ENCODE data around the gene EIF5A.

Gene EIF5A

GRCh38 chr17:7355573-7355972 is 48.1 kb downstream of the EIF5A start:
- no peak for DNase-seq (ENCODE audit: low spot score)

- DNase-seq (ENCODE audit: low spot score): peak; percentile 87
These were observed 48.7 kb downstream of the EIF5A start for GRCh38 chr17:7356072-7356549.

- DNase-seq (ENCODE audit: low spot score): no peak
These were observed 49.3 kb downstream of the EIF5A start for GRCh38 chr17:7356756-7357155.

- no peak for DNase-seq (ENCODE audit: low spot score)
These were observed 50.0 kb downstream of the EIF5A start for GRCh38 chr17:7357381-7357780.

- no peak for DNase-seq (ENCODE audit: low spot score)
These were observed 54.5 kb downstream of the EIF5A start for GRCh38 chr17:7361906-7362305.

Data from CD4-positive, alpha-beta T cell treated with Interleukin-6 at 100 ng/mL for 8 hours (primary cell).